A549 (cell line): Measurements from ENCODE around the gene TCFL5.

Experiments used
- CHD2 ChIP-seq: fragments of 150-350 bp; IDR thresholded peaks from 2 replicates; pipeline ENCODE4 v1.6.1; 2014; ENCODE audit warnings: low read length; ENCODE audit not compliant: partially characterized antibody
- CTCF ChIP-seq: fragments of >200 bp; sonication (Bioruptor Twin); formaldehyde crosslinking; IDR thresholded peaks from 3 replicates; pipeline ENCODE4 v1.5.1; 2016
- FOSB ChIP-seq: fragments of 250-450 bp; sonication (Bioruptor Pico); IDR thresholded peaks from 2 replicates; pipeline ENCODE4 v1.5.0; 2020; ENCODE audit warnings: mild to moderate bottlenecking, moderate library complexity
- JUN ChIP-seq, 2 experiments: fragments of >200 bp; sonication (Bioruptor Twin); formaldehyde crosslinking; IDR thresholded peaks; 2 replicates in 1 of 2; 3 replicates in 1 of 2; pipeline ENCODE4 v1.6.1; 2016 to 2017
- POLR2A ChIP-seq: IDR thresholded peaks from 2 replicates; pipeline ENCODE4 v1.6.1; 2012; ENCODE audit warnings: mild to moderate bottlenecking, low read length
- REST ChIP-seq: fragments of 200-600 bp; sonication (generic); IDR thresholded peaks from 2 replicates; pipeline ENCODE4 v1.6.1; 2016; ENCODE audit warnings: antibody characterized with exemption, mild to moderate bottlenecking, moderate library complexity
- USF2 ChIP-seq: fragments of 450-650 bp; IDR thresholded peaks from 2 replicates; pipeline ENCODE4 v1.6.1; 2014; ENCODE audit warnings: antibody characterized with exemption

GRCh38 chr20:62880147-62880934 lies 18.7 kb upstream of the TCFL5 start:
- TF ChIP-seq CTCF (no peak), JUN (IDR thresholded peaks at IDR 0.05) (no peak), FOSB (CRISPR knock-in tag) (no peak), CHD2 (no peak), USF2 (no peak), POLR2A (no peak), REST (no peak)
